Keratinocyte (primary cell): ENCODE data around the gene POMZP3.
"Not testable (repeated sequence)": the region's sequence is repeated elsewhere in the genome, so short reads cannot be mapped to it uniquely, and the experiment has no call there.

Experiments
- CTCF ChIP-seq, 3 experiments: IDR thresholded peaks in 1 of 3; conservative IDR thresholded peaks in 1 of 3; optimal IDR thresholded peaks in 1 of 3; 2 replicates in 2 of 3; 3 replicates in 1 of 3; pipeline versions ENCODE3 to v1.5.1; 2011; ENCODE audit warnings: low read length in 3 of 3, mild to moderate bottlenecking in 3 of 3, moderate library complexity in 2 of 3, control low read depth in 1 of 3, inconsistent platforms in 1 of 3; ENCODE audit not compliant: insufficient read depth in 2 of 3; ENCODE audit errors: extremely low read depth in 1 of 3
- EZH2 ChIP-seq: IDR thresholded peaks from one replicate; pipeline ENCODE4 v1.6.1; 2012; ENCODE audit warnings: inconsistent platforms, mild to moderate bottlenecking, low read length, moderate library complexity

GRCh38 chr7:76656425-76656824, 29.3 kb upstream of the POMZP3 start:
- TF ChIP-seq CTCF (optimal IDR thresholded peaks at IDR 0.05 in 1 of 3, IDR thresholded peaks at IDR 0.05 in 1 of 3, conservative IDR thresholded peaks at IDR 0.05 in 1 of 3; ENCODE audit: extremely low read depth in 1 of 3, insufficient read depth in 2 of 3, low read length in 3 of 3); EZH2: not testable (repeated sequence)
